Omental fat pad (tissue), 4 donors: Measurements from ENCODE around the gene SLC10A2. TPM values are rescaled to one million over a fixed set of nuclear protein-coding genes. Genes with fewer than 3 reads are reported as not detected.

ENCODE experiments used
- ATAC-seq: fragments of 150-250 bp; one replicate; pipeline ENCODE4 v1.9.1; 2016; ENCODE audit warnings: mild to moderate bottlenecking, moderate library complexity; ENCODE audit not compliant: low FRiP score
- DNase-seq: peaks from one replicate; pipeline ENCODE4 v3.0.0-alpha.2; 2019; ENCODE audit warnings: low spot score
- total RNA-seq, 4 donors: library from RNA; depleted of rRNA; stranded (reverse); fragments of >200 nt; gene quantifications; one replicate each; pipeline ENCODE4 v1.1.0, GENCODE V29; 2016
- TF ChIP-seq, protein P1 (sequence below), 3 donors: fragments of 450-650 bp; IDR thresholded peaks; one replicate each; pipeline ENCODE4 v1.5.1; 2016 to 2017; ENCODE audit warnings: antibody characterized with exemption in 3 of 3, mild to moderate bottlenecking in 3 of 3, moderate library complexity in 2 of 3

Gene SLC10A2
- total RNA-seq, 4 donors from 2014 or later: not detected

DNA sequence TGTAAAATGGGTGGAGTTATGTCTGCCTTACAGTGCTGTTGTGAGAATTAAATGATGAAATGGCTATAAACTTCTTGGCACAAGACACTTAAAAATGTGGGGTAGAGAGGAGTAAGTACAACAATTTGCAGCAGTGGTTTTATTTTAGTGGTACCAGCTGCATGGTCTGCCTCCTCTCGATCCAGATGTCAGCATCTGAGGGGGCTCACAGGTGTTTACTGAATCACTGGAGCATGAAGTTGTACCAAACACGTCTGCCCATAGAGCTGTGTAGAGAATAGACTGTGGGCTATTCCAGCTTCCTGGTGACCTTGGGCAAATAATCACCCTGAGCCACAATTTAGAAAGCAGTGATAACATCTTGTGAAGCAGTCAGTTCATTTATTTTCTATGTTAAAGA is 11.1 kb downstream of the SLC10A2 start:
- ATAC-seq: no peak
- DNase-seq: no peak
- TF ChIP-seq, protein P1, sequence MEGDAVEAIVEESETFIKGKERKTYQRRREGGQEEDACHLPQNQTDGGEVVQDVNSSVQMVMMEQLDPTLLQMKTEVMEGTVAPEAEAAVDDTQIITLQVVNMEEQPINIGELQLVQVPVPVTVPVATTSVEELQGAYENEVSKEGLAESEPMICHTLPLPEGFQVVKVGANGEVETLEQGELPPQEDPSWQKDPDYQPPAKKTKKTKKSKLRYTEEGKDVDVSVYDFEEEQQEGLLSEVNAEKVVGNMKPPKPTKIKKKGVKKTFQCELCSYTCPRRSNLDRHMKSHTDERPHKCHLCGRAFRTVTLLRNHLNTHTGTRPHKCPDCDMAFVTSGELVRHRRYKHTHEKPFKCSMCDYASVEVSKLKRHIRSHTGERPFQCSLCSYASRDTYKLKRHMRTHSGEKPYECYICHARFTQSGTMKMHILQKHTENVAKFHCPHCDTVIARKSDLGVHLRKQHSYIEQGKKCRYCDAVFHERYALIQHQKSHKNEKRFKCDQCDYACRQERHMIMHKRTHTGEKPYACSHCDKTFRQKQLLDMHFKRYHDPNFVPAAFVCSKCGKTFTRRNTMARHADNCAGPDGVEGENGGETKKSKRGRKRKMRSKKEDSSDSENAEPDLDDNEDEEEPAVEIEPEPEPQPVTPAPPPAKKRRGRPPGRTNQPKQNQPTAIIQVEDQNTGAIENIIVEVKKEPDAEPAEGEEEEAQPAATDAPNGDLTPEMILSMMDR (IDR thresholded peaks at IDR 0.05): no peak

DNA sequence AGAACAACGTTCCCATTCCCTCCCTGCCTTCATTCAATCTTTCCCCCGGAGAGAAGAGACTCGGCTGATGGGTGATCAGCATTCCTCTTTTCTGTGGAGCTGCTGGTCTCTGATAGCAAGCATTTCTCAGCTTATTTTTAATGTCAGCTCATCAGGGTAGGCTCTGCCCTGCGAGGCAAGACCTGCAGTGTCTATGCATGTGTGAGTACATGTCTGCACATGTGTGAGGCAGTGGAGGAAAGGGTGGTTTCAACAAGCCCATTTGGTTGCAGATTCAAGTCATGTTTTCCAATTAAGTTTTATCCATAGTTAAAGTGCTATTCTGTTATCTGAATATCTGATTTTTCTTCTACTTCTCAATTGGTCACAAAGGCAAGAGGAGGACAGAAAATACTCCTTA is 19.5 kb downstream of the SLC10A2 start:
- ATAC-seq: no peak
- TF ChIP-seq, protein P1 (IDR thresholded peaks at IDR 0.05): no peak

DNA sequence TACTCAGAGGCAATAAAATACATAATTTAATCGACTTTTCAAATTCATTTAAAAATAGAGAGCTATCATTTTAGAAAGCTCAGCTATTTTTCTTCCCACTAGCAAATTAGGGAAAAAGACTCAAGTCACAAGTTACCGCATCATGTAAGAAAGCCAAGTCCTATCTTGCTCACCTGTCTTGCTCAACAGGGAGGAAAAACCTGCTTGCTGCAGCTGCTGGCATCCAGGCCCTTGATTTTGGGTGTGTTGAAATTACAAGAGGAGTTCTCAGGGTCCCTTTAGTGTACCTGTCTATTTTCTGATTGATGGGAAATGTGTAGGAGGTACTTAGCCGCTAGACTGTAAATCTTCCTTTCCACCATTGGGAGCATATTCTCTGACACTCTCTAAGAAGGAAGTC is 22.2 kb downstream of the SLC10A2 start:
- TF ChIP-seq, protein P1 (IDR thresholded peaks at IDR 0.05): no peak
- DNase-seq: no peak
- no peak for ATAC-seq

More for the DNA sequence above, 19.5 kb downstream of the SLC10A2 start:
- DNase-seq: no peak

DNA sequence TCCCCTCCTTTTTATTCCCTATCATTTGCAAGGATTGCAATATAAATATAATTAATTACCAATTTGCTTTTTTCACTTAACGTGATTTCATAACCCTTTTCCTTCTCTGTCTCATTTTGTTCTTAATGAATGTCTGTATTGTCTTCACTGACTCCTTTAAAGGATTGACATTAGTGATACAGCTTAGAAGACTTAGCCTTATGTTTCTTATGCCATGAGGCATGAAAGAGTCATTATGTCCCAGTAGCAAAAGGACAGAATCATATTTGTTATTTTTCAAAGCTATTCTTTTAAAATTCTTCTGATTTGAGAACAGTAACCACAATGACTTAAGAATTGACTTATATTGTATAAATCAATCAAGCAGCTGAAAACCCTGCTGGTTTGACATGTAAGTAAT is 26.2 kb downstream of the SLC10A2 start:
- TF ChIP-seq, protein P1 (IDR thresholded peaks at IDR 0.05): no peak
- DNase-seq: no peak
- no peak for ATAC-seq

DNA sequence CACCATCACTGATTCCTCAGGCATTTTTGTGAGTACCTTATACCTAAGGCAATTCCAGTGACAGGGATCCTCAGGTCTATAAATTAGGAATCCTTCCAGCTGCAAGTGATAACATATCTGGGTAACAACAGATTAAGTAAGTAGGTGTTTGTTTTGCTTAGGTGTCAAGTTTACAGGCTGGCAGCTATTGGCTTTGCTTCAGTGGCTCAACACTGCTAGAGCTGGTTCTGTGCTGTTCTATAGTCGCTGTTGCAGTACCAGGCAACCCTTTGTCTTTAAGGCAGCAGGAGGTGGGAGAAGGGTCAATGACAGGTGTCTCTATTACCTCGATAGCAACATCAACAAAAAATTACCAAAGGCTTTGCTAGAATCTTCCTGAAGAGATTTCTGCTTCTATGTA is 27.0 kb downstream of the SLC10A2 start:
- TF ChIP-seq, protein P1 (IDR thresholded peaks at IDR 0.05): no peak
- no peak for ATAC-seq
- no peak for DNase-seq

DNA sequence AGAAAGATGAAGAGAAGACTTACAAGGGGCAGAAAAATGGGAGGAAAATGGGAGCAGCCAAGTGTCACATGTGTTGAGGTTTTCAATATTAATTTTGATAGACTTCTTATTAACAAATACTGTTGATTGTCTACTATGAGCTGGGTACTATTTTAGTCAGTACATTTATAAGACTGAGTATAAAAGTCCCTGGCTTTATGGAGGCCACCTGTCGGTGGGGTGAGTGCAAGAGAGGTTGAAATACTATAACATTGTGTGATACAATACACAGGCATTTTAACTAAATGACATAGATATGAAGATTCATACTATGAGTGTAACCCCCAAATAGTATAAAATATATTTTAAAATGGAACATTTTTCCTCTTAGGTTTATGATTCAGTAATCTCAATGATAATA is 29.9 kb downstream of the SLC10A2 start:
- DNase-seq (no peak), ATAC-seq (no peak)
- TF ChIP-seq, protein P1 (IDR thresholded peaks at IDR 0.05): no peak

DNA sequence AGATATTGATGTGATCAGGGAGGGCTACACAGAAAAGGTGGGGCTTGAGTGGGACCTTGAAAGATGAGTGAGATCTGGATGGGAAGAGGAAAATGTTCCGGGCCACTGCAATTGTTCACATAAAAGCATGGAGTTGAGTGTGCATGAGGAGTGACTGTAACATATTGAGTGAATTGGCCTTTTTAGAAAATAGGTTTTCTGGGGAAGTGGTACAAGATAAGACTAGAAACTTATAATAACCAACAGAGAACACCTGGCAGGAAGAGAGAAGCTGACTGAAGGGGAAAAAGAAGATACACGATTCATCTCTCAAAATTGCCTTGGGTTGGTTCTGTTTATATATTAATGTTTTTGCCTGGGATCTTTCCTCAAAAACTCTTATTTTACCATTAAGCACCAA is 32.2 kb downstream of the SLC10A2 start:
- DNase-seq: no peak
- no peak for ATAC-seq
- TF ChIP-seq, protein P1 (IDR thresholded peaks at IDR 0.05): no peak
